GM12873 (cell line): ENCODE results near the gene WDPCP.
A peak's percentile ranks its signal among the peaks of the same experiment; 100 is the strongest.

Experiments used
- TF ChIP-seq, protein P1 (sequence below): IDR thresholded peaks from 2 replicates; pipeline ENCODE4 v1.5.1; 2012; ENCODE audit warnings: low read depth, mild to moderate bottlenecking, moderate library complexity, low read length, control low read depth; ENCODE audit not compliant: insufficient read depth; ENCODE audit errors: missing control alignments

The WDPCP gene

DNA sequence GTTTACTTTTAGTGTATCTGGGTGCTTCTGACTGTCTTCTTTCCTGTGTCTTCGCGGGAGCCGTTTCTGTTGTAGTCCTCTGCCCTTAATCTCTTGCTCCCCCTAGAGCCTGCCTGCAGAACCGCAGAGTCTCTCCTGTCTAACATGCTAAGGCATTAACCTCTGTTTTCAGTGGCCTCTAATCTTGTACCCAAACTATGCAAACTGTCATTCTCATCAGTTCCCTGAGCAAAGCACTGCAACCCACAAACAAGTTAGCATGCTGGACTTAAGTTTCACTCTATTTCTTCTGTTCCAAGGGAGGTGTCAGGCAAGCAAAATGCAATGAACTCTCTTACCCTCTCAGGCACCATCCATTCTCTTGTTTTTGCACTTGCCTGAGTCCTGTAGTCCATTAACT is 399.3 kb downstream of the WDPCP start:
- TF ChIP-seq, protein P1, sequence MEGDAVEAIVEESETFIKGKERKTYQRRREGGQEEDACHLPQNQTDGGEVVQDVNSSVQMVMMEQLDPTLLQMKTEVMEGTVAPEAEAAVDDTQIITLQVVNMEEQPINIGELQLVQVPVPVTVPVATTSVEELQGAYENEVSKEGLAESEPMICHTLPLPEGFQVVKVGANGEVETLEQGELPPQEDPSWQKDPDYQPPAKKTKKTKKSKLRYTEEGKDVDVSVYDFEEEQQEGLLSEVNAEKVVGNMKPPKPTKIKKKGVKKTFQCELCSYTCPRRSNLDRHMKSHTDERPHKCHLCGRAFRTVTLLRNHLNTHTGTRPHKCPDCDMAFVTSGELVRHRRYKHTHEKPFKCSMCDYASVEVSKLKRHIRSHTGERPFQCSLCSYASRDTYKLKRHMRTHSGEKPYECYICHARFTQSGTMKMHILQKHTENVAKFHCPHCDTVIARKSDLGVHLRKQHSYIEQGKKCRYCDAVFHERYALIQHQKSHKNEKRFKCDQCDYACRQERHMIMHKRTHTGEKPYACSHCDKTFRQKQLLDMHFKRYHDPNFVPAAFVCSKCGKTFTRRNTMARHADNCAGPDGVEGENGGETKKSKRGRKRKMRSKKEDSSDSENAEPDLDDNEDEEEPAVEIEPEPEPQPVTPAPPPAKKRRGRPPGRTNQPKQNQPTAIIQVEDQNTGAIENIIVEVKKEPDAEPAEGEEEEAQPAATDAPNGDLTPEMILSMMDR, result peak; percentile 93

- TF ChIP-seq, protein P1, result no peak
Observed at GRCh38 chr2:63186331-63186730, 401.9 kb downstream of the WDPCP start.

GRCh38 chr2:63163161-63163820 is 425.0 kb downstream of the WDPCP start:
- TF ChIP-seq, protein P1, result no peak

DNA sequence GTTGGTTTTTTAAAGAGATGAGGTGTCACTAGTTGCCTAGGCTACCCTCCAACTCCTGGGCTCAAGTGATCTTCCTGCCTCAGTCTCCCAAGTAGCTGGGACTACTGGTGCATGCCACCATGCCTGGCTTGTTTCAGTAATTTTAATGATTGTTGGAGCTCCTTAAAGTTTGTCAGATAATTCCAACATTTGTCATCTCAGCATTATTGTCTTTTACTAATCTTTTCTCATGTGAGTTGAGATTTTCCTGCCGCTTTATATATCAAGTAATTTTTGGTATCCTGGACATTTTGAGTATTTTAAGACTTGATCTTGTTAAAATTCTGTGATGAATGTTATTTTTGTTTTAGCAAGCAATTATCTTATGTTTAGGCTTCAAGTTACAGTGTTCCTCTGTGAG is 429.0 kb downstream of the WDPCP start:
- TF ChIP-seq, protein P1, result no peak

GRCh38 chr2:63132020-63132419 is 456.3 kb downstream of the WDPCP start:
- TF ChIP-seq, protein P1, result no peak

DNA sequence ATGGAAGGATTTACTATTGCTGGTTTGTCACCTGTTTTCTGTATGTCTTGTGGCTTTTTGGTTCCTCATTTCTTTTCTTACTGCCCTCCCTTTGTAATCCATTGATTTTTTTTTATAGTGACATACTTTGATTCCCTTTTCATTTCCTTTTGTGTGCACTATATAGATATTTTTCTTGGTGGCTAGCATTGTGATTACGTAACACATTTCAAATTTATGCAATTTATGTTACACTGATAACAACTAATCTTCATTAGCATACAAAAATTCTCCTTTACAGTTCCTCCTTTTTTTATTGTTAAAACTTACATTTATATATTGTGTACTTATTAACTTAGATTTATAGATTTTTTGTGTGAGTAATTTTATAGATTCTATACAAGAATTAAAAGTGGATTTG is 457.1 kb downstream of the WDPCP start:
- TF ChIP-seq, protein P1, result no peak

DNA sequence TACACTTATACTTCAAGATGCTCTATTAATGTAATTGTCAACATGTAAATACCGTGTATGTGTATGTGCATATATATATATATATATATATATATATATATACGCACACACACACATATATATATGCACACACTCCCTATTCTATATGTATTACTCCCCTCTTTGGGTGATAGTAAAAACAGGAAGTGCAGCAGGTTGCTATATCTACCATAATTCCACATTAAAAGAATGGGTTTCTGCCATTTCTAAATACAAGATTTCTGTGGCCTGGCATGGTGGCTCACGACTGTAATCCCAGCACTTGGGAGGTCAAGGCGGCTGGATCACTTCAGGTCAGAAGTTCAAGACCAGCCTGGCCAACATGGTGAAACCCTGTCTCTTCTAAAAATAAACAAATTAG is 460.7 kb downstream of the WDPCP start:
- TF ChIP-seq, protein P1, result no peak
